ENCODE results near the gene TTLL5.

Gene TTLL5

DNA sequence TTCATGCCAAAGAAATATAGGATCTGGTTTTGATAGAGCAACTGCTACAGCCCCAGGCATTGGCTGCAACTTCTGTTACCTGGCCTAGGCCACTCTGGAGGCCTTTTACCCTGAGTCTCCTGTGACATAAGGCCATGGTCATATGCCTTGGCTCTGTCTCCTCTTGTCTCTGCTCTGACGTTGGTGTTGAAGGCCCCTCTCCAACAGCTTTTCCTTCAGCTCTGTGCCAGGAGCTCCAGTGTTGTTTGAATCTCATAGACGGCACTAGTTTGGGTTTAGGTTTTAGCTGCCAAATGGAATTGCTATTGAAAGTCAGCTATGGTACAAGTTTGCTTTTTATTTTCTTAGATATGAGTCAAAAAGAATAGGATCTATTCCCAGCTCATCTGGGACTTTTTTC is 41.1 kb downstream of the TTLL5 start:
- no peak for DNase-seq

DNA sequence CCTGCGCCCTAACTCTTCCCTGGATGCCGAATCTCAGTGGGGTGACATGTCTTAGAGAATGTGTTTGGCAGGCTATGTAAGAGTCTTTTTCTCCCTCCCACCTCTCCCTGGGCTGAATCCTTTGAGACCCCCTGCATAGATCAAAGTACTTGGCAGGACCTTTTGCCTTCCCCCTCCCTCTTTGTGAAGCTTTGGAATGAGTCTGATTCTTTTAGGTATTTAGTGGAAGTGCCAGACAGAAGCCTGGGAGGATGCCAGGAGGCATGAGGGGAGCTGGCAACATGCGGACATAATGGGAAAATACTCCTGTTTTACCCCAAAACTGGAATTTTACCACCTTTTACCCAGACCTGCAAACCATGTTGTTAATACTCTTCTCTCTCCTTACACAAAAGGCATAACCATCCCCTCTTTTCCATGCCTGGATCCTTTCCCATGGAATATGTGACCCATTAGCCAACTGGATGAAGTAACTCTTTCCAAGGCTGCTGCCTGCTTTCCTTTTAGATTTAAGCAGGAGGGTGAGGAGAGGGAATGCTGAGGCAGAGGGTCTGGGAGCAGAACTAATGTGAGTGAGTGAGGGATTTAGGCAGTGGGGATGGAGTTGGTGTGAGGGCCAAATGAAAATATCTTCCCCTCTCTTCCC is 41.7 kb downstream of the TTLL5 start:
- no peak for DNase-seq

DNA sequence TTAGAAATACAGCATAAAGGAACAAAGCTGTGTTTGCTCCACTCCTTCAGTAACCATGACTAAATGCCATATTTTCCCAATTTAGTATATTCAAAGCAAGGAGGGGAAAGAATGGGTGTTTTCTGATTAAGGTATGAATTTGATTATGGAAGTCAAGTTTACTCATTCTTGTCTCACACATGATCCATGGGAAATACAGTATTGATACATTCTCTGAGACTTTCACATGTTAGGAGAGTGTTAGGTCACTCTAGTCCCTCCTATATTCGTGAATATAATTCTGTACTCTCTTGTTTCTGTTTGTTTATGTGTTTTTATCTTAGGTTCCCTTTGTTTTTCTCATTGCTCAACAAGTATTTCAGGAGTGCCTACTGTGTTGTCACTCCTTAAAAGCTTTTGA is 42.4 kb downstream of the TTLL5 start:
- DNase-seq: no peak

DNA sequence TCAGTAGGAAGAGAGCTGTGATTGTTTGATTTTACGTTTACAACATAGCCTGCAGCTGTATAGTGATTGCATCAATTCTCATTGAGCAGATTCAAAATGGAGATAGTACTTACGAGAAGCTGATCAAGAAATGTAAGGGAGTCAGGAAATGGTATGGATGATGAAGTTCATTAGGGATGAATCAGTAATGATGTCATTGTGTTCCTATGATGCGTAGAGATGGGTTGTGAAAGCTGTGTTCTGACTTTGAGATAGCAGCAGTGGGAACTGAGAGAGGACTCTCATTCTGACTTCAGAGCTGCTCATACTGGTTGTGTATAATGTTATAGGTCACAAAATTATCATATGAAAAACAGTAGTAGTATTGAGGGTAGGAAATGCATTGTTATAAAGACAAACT is 44.0 kb downstream of the TTLL5 start:
- DNase-seq: peak; percentile 21

- DNase-seq: peak; percentile 71
Observed at GRCh38 chr14:75709207-75709812, 48.3 kb downstream of the TTLL5 start.

GRCh38 chr14:75711105-75711795 is 50.2 kb downstream of the TTLL5 start:
- DNase-seq: peak; percentile 36

GRCh38 chr14:75711796-75712211 is 50.8 kb downstream of the TTLL5 start:
- peak; percentile 56 for DNase-seq

DNA sequence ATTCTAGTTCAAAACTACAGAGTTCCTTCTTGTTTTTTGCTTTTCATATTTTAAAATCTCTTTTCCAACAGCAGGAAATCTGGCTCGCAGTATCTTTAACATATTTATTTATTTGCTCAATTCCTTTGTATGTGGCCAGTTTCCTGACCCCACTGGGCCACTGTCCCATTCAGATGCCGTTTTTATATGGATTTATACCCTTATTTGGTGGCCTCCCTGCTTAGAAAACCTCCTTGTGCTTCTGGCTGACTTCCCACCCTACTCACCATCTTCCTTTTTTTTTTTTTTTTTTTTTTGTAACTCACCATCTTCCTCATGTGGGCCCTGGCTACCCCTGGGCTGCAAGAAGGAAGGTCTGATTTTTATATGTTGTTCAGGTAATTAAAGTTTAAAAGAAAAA is 53.9 kb downstream of the TTLL5 start:
- DNase-seq: no peak

DNA sequence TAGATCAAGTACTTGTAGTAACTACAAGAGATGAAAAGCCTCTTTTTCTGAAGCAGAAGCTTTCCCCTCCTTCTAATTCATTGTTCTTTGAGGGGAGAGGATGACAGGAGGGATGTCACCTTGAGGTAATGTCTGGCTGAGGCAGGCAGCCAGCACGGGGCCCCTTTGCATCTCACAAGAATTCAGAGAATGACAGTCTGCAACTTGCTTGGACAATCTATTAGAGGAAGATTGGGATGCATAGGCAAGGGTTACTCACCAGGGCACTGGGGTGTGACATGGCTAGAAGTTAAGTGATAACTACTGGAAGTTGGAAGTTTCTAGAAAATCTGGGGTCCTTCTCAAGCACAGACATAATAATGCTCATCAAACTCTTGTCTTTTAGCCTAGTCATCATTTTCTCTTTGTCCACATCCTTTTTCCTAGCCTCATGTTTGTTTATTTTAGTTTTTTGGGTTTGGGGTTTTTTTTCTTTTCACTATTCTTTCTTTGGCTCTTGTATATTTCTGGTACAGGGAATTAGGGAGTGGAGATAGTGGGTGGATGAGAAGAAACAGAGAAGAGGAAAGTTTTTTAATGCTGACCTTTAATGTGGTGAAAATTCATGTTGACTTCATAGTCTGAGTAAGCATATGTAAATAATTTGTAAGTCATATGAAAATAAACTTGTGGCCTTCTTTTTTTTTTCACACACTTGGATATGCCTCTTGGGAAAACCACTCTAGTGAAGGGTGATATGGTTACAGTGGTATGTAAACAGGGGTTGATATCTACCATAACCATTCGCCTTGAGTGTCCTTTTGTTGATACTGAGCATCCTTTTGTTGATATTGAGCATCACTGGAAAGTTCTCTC is 55.1 kb downstream of the TTLL5 start:
- DNase-seq: no peak

DNA sequence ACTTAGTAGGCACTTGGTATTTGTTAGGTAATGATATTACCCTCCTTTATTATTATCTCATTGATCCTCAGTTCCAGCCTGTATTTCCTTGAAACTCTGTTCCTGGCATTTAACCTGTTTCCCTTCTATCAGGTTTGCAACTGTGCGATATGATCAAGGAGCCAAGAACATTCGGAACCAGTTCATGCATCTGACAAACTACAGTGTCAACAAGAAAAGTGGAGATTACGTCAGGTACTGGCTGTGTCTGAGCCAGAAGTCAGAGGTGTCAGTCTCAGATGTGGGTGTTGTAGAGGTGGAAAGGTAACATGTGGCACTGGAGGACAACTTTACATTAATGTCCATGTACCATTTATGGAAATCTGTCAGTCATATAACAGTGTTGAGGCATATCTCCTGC is 56.7 kb downstream of the TTLL5 start:
- DNase-seq: no peak

GRCh38 chr14:75718199-75718598 is 57.2 kb downstream of the TTLL5 start:
- DNase-seq: no peak

- no peak for DNase-seq
Observed at GRCh38 chr14:75720116-75720515, 59.1 kb downstream of the TTLL5 start.

DNA sequence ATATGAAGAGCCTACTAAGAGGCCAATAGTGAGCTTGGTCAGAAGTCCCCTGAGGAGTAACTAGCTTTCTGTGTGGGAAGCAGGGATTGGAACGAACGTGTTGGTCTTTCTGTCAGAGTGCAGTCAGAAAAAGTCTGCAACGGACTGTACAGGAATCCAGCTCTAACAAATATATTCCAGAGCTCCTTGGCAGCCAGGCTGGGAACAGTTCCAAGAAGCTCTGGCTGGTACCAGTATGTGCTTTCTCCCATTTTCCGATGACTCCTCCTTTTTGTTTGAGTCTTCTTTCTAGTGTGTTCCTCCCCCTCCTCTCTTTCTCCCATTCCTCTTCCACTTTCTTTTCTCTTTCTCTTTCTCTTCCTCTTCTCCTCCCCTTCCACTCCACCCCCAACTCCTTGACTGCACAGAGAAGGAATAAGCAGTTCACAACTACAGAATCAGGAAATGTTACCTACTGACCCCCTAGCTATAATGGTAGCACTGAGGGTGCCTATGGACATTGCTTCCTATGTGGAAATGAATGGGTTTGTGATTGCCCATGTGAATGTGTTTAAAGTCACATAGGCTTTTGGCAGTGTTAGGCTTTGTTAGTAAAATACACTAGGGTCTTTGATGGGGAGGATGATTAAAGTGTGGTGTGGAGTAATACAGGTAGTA is 59.9 kb downstream of the TTLL5 start:
- no peak for DNase-seq

DNA sequence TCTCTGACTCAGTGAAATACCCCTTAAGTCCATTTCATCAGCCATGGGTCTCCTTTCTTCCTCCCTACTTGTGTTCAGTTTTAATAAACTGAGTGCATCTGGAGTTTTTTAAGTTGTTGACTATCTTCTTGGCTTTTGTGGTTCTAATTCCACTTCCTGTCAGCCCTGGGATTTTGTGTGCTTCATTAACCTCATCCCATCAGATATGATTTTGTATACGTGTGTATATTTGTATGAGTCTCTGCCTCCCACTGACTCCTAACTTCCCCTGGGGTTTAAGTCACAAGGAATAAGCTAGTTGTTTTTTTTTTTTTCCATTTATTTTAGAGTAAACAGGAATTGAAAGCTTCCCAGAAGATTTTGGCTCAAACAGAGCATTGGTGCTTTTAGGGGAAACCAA is 62.7 kb downstream of the TTLL5 start:
- no peak for DNase-seq

DNA sequence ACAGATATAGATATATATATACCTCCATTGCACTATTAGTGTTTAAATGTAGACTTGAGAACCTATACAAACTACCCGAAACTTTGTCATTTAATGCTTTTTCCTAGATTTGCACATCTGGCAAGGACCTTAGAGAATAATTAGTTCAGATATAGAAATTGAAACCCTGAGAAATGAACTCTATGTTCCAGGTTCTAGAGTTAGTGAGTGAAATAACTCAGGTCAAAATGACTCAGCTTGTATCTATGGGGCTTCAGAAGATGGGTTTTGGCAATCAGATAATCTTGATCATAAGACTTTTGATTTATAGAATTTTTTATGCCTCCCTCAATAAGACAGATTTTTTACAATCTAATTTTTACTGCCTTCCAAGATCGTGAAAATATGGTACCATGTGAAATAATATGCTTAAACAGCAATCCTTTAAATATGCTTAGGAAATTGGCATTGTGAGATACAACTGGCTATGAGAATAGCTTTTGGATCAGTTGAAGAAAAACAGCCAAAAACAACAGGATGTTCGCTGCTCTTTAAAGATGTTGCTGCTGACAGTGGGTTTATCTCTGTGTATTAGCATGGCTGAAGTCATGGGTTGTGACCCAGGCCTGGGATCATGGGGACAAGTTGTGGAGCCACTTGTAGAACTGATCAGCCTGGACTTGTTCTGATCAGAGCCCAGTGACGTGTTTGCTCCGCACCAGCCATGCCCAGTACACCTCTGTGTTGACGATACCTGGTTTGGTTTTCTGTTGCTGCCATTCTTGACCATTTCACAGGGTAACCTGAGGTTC is 63.6 kb downstream of the TTLL5 start:
- peak; percentile 57 for DNase-seq

GRCh38 chr14:75725481-75725880 is 64.4 kb downstream of the TTLL5 start:
- no peak for DNase-seq

DNA sequence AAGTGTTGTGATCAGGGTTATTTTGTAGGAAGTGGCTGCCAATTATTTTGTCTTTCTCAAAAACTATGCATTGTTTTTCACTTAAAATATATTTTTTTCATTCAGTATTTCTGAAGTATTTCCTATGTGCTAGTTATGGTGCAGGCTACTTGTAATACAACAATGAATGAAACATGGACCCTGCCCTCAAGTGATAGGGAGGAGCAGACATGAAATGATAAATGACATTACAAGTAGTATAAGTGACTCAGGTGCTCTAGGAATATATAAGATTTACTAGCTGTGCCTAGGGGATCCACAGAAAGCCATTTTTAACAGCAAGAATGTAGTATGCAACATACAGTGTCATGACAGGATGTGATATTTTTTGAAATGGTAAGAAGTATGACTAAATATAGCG is 65.3 kb downstream of the TTLL5 start:
- no peak for DNase-seq

GRCh38 chr14:75727124-75727523 is 66.1 kb downstream of the TTLL5 start:
- DNase-seq: no peak

DNA sequence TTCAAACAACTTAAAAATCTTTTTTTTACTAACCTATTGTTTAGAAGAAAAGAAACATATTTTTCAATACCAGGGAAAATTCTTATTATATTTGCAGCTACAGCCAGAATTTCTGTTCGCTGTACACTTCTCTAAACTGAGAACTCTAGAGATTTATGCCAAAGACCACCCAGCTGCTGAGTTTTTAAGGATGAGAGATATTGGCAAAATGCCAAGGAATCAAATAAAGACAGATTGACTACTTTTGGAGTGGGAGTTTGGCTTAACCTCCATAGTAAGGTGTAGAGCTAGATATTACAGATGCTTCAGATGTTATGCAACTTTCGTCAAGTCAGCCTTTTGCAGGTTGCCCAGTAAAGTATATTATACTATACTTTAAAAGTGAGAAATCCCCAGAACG is 71.8 kb downstream of the TTLL5 start:
- DNase-seq: no peak

DNA sequence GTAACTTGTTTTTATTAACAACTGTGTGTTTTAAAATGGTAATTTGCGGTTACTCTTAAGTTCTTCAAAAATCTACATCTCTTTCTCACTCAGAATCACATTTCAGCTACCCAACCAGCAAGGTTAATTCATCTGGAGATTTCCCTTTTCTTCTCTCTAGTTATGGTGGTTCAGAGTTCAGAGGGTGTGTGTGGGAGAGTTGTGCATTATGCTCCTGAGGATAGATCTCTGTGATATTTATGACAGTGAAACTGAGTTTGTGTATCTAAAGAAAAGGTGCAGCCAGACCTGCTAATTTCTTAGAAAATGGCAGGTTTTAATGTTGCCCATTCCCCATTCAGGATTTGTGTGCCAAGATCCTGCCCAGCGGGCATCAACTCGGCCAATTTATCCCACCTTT is 73.8 kb downstream of the TTLL5 start:
- no peak for DNase-seq

- DNase-seq: no peak
Observed at GRCh38 chr14:75736845-75737485, 75.9 kb downstream of the TTLL5 start.

DNA sequence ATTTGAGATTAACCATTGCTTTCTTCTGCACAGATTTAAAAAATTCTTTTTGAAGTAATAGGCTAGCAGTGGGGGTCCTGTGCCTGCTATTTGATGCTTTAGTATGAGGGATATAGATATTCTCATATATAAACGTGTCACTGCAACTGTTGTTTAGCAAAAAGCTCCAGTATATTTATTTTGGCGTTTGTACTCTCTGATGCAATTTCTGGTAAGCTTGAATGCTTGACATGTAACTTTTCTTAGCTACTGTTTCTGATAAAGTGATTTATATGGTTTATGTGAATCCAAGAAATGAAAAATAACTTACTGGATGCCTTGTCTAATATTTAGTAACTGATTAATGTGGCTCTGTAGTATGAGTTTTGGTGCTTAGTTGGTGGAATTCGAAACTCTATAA is 77.1 kb downstream of the TTLL5 start:
- DNase-seq: no peak
